ENCODE data around the gene ATL2. TPM values are rescaled to one million over a fixed set of nuclear protein-coding genes. Genes with fewer than 3 reads are reported as not detected.
"Not testable (repeated sequence)": the region's sequence is repeated elsewhere in the genome, so short reads cannot be mapped to it uniquely, and the experiment has no call there.

The ATL2 gene
- total and polyA plus RNA-seq, 2 donors (not counting 1 experiment from before 2014, with no cell fraction given) = 21.1 to 69.0 TPM

GRCh38 chr2:38279201-38279600 is 97.9 kb downstream of the ATL2 start:
- intact Hi-C loops (cut with micrococcal nuclease) = no loop called here
- no peak for TF ChIP-seq EZH2 (IDR thresholded peaks at IDR 0.05; ENCODE audit: borderline replicate concordance, insufficient read depth, low read depth, low read length, poor library complexity, severe bottlenecking)
- TF ChIP-seq, protein P1, sequence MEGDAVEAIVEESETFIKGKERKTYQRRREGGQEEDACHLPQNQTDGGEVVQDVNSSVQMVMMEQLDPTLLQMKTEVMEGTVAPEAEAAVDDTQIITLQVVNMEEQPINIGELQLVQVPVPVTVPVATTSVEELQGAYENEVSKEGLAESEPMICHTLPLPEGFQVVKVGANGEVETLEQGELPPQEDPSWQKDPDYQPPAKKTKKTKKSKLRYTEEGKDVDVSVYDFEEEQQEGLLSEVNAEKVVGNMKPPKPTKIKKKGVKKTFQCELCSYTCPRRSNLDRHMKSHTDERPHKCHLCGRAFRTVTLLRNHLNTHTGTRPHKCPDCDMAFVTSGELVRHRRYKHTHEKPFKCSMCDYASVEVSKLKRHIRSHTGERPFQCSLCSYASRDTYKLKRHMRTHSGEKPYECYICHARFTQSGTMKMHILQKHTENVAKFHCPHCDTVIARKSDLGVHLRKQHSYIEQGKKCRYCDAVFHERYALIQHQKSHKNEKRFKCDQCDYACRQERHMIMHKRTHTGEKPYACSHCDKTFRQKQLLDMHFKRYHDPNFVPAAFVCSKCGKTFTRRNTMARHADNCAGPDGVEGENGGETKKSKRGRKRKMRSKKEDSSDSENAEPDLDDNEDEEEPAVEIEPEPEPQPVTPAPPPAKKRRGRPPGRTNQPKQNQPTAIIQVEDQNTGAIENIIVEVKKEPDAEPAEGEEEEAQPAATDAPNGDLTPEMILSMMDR (IDR thresholded peaks at IDR 0.05) = no peak
- DNase-seq = no peak

DNA sequence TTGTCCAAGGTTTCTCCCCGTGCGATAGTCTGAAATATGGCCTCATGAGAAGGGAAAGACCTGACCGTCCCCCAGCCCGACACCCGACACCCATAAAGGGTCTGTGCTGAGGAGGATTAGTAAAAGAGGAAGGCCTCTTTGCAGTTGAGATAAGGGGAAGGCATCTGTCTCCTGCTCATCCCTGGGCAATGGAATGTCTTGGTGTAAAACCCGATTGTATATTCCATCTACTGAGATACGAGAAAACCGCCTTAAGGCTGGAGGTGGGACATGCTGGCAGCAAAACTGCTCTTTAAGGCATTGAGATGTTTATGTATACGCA is 99.0 kb downstream of the ATL2 start:
- not testable (repeated sequence) for H2AFZ ChIP-seq (ENCODE audit: insufficient read depth, low read depth, low read length, poor library complexity, severe bottlenecking)
- 100% methylated on average over 5 of the region's 9 CpGs for WGBS (ENCODE audit: insufficient coverage)

More at GRCh38 chr2:38279201-38279600, 97.9 kb downstream of the ATL2 start:
- H3K4me3 ChIP-seq (ENCODE audit: control extremely low read depth in 1 of 5, extremely low read depth in 1 of 5, insufficient read depth in 1 of 5, low read depth in 2 of 5, low read length in 4 of 5) = no peak overlapping the region
- Mint-ChIP-seq H3K4me3 (no peak overlapping the region), H3K9me3 (ENCODE audit: insufficient read depth) (no peaks in the 10 kb centered on the region), H3K27ac (no peak overlapping the region), H3K27me3 (peaks cover 16% of the 10 kb centered on the region), H3K4me1 (peaks cover 4% of the 10 kb centered on the region)
- no peaks in the 10 kb centered on the region for H3K79me2 ChIP-seq (ENCODE audit: control insufficient read depth, insufficient read depth, low read length)
- WGBS (ENCODE audit: insufficient coverage) = 88% methylated on average over 1 of the region's 4 CpGs
- H4K20me1 ChIP-seq (ENCODE audit: control insufficient read depth, insufficient read depth, low read length, poor library complexity, severe bottlenecking) = no peaks in the 10 kb centered on the region
- no peaks in the 10 kb centered on the region for H3K4me1 ChIP-seq (ENCODE audit: control insufficient read depth in 2 of 2, insufficient read depth in 2 of 2, low read length in 2 of 2)
- H3K9ac ChIP-seq (ENCODE audit: low read length) = no peak overlapping the region
- no peak for ATAC-seq (ENCODE audit: low read depth)
- no peaks in the 10 kb centered on the region for H3K9me3 ChIP-seq (ENCODE audit: control extremely low read depth in 1 of 3, control insufficient read depth in 2 of 3, insufficient read depth in 1 of 3, low read length in 2 of 3)
- no peak overlapping the region for H2AFZ ChIP-seq (ENCODE audit: insufficient read depth, low read depth, low read length, poor library complexity, severe bottlenecking)
- ChIA-PET POLR2A (no interaction called here), CTCF (interaction anchor here (0.7 kb wide), 1 partner anchor 199 kb away, joined by 4 read pairs; no protein-coding TSS in a partner anchor)
- no peak overlapping the region for H3K4me2 ChIP-seq (replicated peaks; ENCODE audit: low read depth, low read length, poor library complexity, severe bottlenecking)
- peaks cover 0 to 9% (median 0%) of the 10 kb centered on the region in 4 experiments for H3K27me3 ChIP-seq (replicated peaks in 1 of 4; ENCODE audit: control extremely low read depth in 1 of 4, control insufficient read depth in 3 of 4, insufficient read depth in 4 of 4, low read length in 3 of 4)
- no peak overlapping the region for H3K27ac ChIP-seq (ENCODE audit: low read length in 2 of 2)
- H3K36me3 ChIP-seq (replicated peaks in 1 of 2; ENCODE audit: control extremely low read depth in 1 of 2, control insufficient read depth in 1 of 2, extremely low read depth in 1 of 2, insufficient read depth in 2 of 2, low read length in 1 of 2) = no peaks in the 10 kb centered on the region

More for the DNA sequence above, 99.0 kb downstream of the ATL2 start:
- H3K4me3 ChIP-seq (ENCODE audit: control extremely low read depth in 1 of 5, extremely low read depth in 1 of 5, insufficient read depth in 1 of 5, low read depth in 2 of 5, low read length in 4 of 5); H3K4me3 Mint-ChIP-seq; POLR2A ChIA-PET; H3K4me1 Mint-ChIP-seq; ATAC-seq (ENCODE audit: low read depth); H3K36me3 ChIP-seq (replicated peaks in 1 of 2; ENCODE audit: control extremely low read depth in 1 of 2, control insufficient read depth in 1 of 2, extremely low read depth in 1 of 2, insufficient read depth in 2 of 2, low read length in 1 of 2); H3K9me3 ChIP-seq (ENCODE audit: control extremely low read depth in 1 of 3, control insufficient read depth in 2 of 3, insufficient read depth in 1 of 3, low read length in 2 of 3); H3K27me3 ChIP-seq (replicated peaks in 1 of 4; ENCODE audit: control extremely low read depth in 1 of 4, control insufficient read depth in 3 of 4, insufficient read depth in 4 of 4, low read length in 3 of 4); CTCF ChIA-PET; H3K27me3 Mint-ChIP-seq; H3K27ac ChIP-seq (ENCODE audit: low read length in 2 of 2); H3K9ac ChIP-seq (ENCODE audit: low read length); H3K79me2 ChIP-seq (ENCODE audit: control insufficient read depth, insufficient read depth, low read length); H3K4me1 ChIP-seq (ENCODE audit: control insufficient read depth in 2 of 2, insufficient read depth in 2 of 2, low read length in 2 of 2); intact Hi-C loops (cut with micrococcal nuclease); H3K4me2 ChIP-seq (replicated peaks; ENCODE audit: low read depth, low read length, poor library complexity, severe bottlenecking); DNase-seq; H3K9me3 Mint-ChIP-seq (ENCODE audit: insufficient read depth); H3K27ac Mint-ChIP-seq; H4K20me1 ChIP-seq (ENCODE audit: control insufficient read depth, insufficient read depth, low read length, poor library complexity, severe bottlenecking): not testable (repeated sequence)
